NB4 (cell line): ENCODE results near the gene LIFR.

Experiments used
- POLR2A ChIP-seq: IDR thresholded peaks from 2 replicates; pipeline ENCODE4 v1.6.1; 2011; ENCODE audit warnings: mild to moderate bottlenecking; ENCODE audit not compliant: insufficient read length; ENCODE audit errors: extremely low read depth
- TF ChIP-seq, protein P1 (sequence below): IDR thresholded peaks from one replicate; pipeline ENCODE4 v1.5.1; 2012; ENCODE audit warnings: low read depth, low read length
- TF ChIP-seq, protein P2 (sequence below): IDR thresholded peaks from 2 replicates; pipeline ENCODE4 v1.6.1; 2011; ENCODE audit warnings: low read depth, low read length

GRCh38 chr5:38509185-38509584 is 47.3 kb downstream of the LIFR start:
- TF ChIP-seq, protein P1, sequence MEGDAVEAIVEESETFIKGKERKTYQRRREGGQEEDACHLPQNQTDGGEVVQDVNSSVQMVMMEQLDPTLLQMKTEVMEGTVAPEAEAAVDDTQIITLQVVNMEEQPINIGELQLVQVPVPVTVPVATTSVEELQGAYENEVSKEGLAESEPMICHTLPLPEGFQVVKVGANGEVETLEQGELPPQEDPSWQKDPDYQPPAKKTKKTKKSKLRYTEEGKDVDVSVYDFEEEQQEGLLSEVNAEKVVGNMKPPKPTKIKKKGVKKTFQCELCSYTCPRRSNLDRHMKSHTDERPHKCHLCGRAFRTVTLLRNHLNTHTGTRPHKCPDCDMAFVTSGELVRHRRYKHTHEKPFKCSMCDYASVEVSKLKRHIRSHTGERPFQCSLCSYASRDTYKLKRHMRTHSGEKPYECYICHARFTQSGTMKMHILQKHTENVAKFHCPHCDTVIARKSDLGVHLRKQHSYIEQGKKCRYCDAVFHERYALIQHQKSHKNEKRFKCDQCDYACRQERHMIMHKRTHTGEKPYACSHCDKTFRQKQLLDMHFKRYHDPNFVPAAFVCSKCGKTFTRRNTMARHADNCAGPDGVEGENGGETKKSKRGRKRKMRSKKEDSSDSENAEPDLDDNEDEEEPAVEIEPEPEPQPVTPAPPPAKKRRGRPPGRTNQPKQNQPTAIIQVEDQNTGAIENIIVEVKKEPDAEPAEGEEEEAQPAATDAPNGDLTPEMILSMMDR = no peak
- TF ChIP-seq POLR2A = no peak
- TF ChIP-seq, protein P2, sequence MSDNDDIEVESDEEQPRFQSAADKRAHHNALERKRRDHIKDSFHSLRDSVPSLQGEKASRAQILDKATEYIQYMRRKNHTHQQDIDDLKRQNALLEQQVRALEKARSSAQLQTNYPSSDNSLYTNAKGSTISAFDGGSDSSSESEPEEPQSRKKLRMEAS = no peak
